T-helper 2 cell treated with Interferon-gamma antibody and Interleukin-4, amounts not matched to agents 5 μg/mL and 100 μg/mL, for 36 hours (primary cell): Measurements from ENCODE around the gene GTPBP1.
A peak's percentile ranks its signal among the peaks of the same experiment; 100 is the strongest.

Experiments used
- DNase-seq: peaks from one replicate; pipeline ENCODE4 v3.0.0; 2021; ENCODE audit warnings: low spot score
- H3K27ac Mint-ChIP-seq: one replicate; pipeline ENCODE4 v1.8.0; 2021; ENCODE audit warnings: mild to moderate bottlenecking, mixed read lengths
- H3K27me3 Mint-ChIP-seq: one replicate; pipeline ENCODE4 v1.8.0; 2021; ENCODE audit warnings: low read depth, mixed read lengths
- H3K36me3 Mint-ChIP-seq: one replicate; pipeline ENCODE4 v1.8.0; 2021; ENCODE audit warnings: low read depth, mixed read lengths
- H3K4me1 Mint-ChIP-seq: one replicate; pipeline ENCODE4 v1.8.0; 2021; ENCODE audit warnings: low read depth, mixed read lengths
- H3K4me3 Mint-ChIP-seq: one replicate; pipeline ENCODE4 v1.8.0; 2022; ENCODE audit warnings: mild to moderate bottlenecking, moderate library complexity, mixed read lengths
- H3K9me3 Mint-ChIP-seq: one replicate; pipeline ENCODE4 v1.8.0; 2021; ENCODE audit warnings: mixed read lengths

GTPBP1 gene

DNA sequence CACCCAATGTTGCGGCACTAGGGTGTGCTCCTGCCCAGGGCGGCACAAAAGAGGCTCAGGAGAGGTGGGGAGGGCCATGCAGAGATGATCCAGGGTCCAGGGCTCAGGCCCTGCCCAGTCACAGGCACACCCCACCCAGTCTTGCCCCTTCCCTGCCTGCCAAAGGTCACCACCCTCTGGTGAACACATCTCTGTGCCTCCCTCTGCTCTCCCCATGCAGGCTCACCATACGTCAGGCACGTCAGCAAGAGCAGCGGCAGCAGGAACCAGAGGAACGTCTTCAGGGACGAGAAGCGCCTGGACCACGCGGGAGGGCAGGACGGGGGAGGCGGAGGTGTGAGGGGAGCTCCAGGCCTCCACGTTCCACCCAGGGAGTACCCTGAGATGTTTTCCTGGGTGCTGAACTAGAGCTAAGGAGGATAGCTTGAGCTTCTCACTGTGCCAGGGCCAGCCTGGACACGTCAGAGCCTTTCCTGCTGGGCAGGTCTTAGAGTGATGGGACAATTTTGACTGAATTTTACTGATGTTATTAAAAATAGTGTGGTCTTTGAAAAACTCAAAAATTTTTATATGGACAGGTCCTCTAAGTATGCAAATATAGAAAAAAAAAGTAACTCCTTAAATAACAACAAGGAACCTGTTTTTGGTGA, 42.9 kb downstream of the GTPBP1 start:
- Mint-ChIP-seq H3K4me3 (no peak overlapping the region), H3K4me1 (peaks cover 35% of the 10 kb centered on the region), H3K36me3 (peaks cover 77% of the 10 kb centered on the region), H3K27ac (no peak overlapping the region), H3K9me3 (no peaks in the 10 kb centered on the region), H3K27me3 (no peaks in the 10 kb centered on the region)
- no peak for DNase-seq

DNA sequence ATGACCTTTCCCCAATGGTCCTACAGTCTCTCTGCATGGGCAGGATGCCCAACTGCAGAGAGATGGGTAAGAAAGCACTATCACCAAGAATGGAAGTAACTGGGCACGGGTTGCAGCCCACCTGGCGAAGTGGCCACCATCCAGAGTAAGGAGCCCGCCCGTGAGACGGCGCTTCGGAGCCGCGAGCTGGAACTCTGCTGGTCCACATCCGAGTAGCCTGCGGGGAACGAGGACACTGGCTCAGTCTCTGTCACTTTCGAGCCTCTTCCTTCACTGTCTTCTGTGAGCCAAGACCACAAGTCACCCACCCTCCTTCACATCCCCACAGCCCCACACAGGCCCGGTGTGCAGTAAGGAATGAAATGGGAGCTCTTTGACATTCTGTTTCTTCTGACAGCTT, 44.4 kb downstream of the GTPBP1 start:
- Mint-ChIP-seq H3K27me3 (no peaks in the 10 kb centered on the region), H3K27ac (peak overlapping the region; percentile 84), H3K36me3 (peaks cover 83% of the 10 kb centered on the region), H3K4me3 (peak overlapping the region; percentile 69), H3K9me3 (no peaks in the 10 kb centered on the region), H3K4me1 (peaks cover 35% of the 10 kb centered on the region)
- DNase-seq = no peak

DNA sequence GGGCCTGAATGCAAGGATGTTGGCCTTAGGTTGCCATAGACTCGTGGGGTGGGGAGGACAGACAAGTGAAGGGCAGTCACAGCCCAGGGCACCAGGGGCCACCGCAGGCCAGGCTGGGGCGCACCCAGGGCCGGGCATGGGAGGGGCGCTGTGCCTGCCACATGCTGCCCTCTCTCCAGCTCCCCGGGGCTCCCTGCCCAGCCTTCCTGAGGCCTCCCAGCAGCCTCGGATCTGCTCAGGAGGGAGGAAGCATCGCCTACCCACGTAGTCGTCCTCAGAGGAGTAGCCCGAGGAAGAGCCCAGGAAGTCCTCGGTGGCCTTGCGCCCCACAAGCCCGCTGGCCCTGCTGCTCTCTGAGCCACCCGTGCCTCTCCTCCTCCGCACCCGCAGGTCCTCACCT, 44.9 kb downstream of the GTPBP1 start:
- Mint-ChIP-seq H3K4me3 (peak overlapping the region; percentile 96), H3K27ac (peak overlapping the region; percentile 84), H3K36me3 (peaks cover 79% of the 10 kb centered on the region), H3K27me3 (no peaks in the 10 kb centered on the region), H3K4me1 (peaks cover 31% of the 10 kb centered on the region), H3K9me3 (no peaks in the 10 kb centered on the region)
- no peak for DNase-seq

DNA sequence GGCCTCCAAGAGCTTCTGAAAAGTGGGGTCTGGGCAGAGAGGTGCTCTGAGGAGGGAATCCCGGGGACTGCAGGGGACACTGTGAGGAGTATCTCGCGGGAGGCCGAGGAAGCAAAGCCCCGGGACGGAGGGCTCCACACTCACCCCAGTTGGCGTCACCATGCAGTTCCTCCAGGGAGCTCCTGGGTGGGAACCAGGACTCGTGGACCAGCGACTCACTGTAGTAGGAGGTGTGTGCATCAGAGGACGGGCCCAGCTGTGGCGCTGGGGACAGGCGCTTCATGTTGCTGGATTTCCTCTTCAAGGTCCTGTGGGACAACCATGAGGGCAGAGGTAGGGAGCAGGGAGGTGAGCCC, 45.3 kb downstream of the GTPBP1 start:
- Mint-ChIP-seq H3K9me3 (no peaks in the 10 kb centered on the region), H3K27ac (peak overlapping the region; percentile 96), H3K4me3 (peak overlapping the region; percentile 96), H3K27me3 (no peaks in the 10 kb centered on the region), H3K4me1 (peaks cover 31% of the 10 kb centered on the region), H3K36me3 (peaks cover 75% of the 10 kb centered on the region)
- no peak for DNase-seq

DNA sequence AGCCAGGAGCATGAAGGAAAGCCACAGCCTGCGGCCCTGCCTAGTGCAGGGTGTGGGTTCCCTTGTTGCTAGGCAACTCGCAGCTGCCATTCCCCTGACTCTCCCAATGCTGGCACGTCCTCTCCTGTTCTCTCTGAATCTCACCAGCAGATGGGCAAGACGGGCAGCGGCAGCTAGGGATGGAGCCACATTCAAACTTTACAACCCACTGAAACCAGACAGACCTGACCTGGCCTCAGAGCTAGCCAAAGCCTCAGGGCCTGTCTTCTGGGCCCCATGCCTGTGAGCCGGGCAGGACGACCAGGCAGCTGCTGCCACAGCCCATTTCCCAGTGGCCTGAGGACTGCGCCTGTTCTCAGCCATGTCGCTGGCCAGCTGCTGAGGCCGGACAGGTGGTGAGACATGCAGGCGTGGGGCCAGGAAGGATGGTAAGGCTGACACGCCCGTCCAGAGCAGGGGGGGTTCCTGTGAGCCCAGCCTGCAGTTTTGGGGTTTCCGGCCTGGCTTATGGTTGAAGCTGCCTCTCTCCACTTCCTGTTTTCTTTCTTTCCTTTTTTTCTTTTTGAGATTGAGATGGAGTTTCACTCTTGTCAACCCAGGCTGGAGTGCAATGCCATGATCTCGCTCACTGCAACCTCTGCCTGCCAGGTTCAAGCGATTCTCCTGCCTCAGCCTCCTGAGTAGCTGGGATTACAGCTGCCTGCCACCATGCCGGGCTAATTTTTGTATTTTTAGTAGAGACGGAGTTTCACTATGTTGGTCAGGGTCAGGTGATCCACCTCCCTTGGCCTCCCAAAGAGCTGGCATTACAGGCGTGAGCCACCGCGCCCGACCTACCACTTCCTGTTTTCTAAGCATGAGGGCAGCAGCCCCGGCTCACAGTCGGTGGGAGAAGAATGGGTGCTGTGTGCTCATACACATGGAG, 45.9 kb downstream of the GTPBP1 start:
- Mint-ChIP-seq H3K36me3 (peaks cover 73% of the 10 kb centered on the region), H3K4me3 (peak overlapping the region; percentile 96), H3K9me3 (no peaks in the 10 kb centered on the region)

DNA sequence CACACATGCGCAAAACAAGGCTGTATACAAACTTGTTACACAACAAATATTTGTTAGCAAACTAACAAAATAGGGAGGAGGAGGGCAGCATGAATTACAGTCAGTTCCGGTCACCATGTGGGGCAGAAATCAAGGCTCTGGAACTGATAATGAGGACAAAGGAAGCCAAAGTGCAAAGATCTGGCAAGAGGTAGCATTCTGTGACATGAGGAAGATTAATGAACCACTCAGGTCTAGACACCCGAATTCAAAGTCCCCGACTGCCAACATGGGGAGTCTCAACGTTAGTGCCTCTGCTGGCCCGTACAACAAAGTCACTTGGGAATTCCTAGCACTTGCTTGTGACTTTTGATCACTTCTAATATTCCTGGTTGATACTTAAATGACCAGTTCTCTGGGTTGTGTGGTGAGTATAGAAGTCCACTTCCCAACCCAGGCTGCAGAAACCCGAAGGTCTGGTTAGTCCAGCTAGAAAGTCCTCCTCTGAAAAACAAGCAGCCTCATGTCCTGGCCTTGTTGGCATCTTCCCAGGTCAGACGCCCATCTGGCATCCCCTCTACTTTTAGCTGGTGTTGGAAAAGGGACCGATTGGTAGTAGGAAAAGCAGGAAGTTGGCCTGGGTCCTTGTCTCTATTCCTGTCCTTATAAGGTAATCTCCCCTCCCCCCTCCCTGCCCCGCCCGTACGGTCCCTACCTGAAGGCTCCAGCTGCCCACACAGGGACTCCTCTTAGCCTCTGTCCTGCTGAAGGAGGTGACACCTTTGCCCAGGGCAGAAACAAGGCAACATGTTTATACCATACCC, 48.4 kb downstream of the GTPBP1 start:
- Mint-ChIP-seq H3K4me1 (peaks cover 49% of the 10 kb centered on the region), H3K36me3 (peaks cover 65% of the 10 kb centered on the region), H3K4me3 (peak overlapping the region; percentile 96), H3K9me3 (no peaks in the 10 kb centered on the region), H3K27me3 (no peaks in the 10 kb centered on the region), H3K27ac (peak overlapping the region; percentile 89)
- no peak for DNase-seq

More for the DNA sequence above, 45.9 kb downstream of the GTPBP1 start:
- DNase-seq = peak; percentile 71
- H3K27me3 Mint-ChIP-seq = no peaks in the 10 kb centered on the region
- H3K4me1 Mint-ChIP-seq = peaks cover 31% of the 10 kb centered on the region
- H3K27ac Mint-ChIP-seq = peak overlapping the region; percentile 96

DNA sequence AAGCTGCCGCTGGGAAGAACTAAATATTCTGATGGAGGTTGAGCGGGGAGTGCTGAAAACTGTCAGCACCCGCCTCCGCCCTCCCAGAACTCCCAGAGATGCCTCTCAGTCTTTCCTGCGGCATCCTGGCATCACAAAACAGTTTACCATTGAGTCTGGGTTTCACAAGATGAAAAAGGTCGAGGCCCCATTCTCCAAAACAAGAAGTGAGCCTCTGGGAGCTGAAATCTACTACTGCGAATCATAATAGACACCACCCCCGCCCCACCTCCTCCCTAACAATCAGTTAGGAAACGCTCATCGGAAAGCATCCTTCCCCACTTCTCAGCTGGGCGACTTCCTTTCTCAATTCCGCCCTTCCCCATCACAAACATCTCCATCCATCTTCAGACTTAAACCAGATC, 49.0 kb downstream of the GTPBP1 start:
- H3K4me1 Mint-ChIP-seq = peaks cover 50% of the 10 kb centered on the region
- H3K9me3 Mint-ChIP-seq = no peaks in the 10 kb centered on the region
- H3K4me3 Mint-ChIP-seq = peak overlapping the region; percentile 96
- H3K27ac Mint-ChIP-seq = peak overlapping the region; percentile 89
- no peaks in the 10 kb centered on the region for H3K27me3 Mint-ChIP-seq
- H3K36me3 Mint-ChIP-seq = peaks cover 59% of the 10 kb centered on the region
- DNase-seq = no peak

DNA sequence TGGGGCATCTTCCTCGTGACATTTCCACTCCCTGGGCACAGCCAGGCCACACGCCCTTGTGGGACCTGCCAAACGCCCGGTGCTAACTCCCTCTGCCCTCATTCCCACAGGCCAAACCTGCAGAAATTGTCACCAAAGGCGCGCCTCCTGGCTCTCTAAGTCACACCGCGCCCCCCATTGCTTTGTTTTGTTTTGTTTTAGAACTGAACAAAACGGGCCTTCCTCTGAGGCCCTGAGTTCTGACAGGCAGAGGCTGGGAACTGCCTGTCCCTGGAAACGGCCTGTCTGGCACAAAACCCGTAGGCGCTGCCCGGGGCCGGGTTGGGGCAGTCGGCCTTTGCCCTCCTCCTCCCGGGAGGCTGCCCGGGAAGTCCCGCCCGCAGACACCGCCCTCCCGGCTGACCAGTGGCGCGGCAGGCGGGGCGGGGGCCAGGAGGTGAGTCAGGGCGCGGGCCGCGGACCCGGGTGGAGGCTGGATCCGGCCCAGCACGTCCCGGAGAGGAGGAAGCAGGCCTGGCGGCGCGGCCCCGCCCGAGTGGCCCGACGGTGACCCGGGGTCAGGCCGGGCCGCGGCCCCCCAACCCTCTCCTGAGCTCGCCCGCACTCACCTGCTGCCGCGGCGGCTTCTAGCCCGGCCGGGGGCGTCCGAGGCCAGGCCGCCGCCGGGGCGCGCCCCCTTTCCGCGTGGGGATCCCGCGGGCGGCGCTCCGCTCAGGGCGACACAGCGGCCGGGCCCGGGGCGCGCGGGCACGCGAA, 49.6 kb downstream of the GTPBP1 start:
- H3K36me3 Mint-ChIP-seq = peaks cover 53% of the 10 kb centered on the region
- peaks cover 46% of the 10 kb centered on the region for H3K4me1 Mint-ChIP-seq
- H3K9me3 Mint-ChIP-seq = no peaks in the 10 kb centered on the region
- no peaks in the 10 kb centered on the region for H3K27me3 Mint-ChIP-seq
- peak overlapping the region; percentile 96 for H3K4me3 Mint-ChIP-seq
- peak; percentile 79 for DNase-seq
- peak overlapping the region; percentile 89 for H3K27ac Mint-ChIP-seq

DNA sequence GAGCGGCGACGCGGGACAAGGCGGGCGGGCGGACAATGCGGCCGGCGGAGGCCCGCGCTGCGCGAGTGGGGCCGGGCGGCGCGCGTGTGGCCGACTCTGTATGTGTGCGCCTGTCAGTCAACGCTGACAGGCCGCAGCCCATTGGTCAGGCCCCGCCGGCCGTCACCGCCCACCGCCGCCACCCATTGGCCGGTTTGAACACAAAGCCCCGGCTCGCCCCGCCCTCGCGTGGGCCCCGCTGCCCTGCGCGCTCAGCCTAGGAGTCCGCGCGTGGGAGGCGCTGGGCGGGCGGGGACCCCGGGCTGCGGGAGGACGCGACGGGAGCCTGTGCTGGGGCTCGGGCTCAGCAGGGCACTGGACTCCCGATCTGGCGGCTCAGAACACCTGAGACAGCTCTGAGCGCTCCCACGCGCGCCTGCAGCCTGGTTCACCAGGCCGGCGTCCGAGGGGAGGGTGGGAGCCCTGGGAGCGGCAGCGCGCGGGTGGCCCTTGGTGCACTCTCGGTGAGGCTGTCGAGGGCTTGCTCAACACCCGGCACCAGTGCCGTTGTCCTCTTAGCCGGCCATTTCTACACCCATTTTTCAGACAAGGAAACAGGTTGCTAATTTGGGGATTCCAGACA, 50.3 kb downstream of the GTPBP1 start, which contains the start of gene SUN2:
TSS of gene SUN2 (minus strand) at position 88 of the 622 bp plus-strand sequence. CDS start 3,370 bp downstream, outside the sequence.
- Mint-ChIP-seq H3K36me3 (peaks cover 48% of the 10 kb centered on the region), H3K9me3 (no peaks in the 10 kb centered on the region), H3K4me3 (peak within 1 kb of the TSS; percentile 96), H3K4me1 (peaks cover 43% of the 10 kb centered on the region), H3K27me3 (no peaks in the 10 kb centered on the region), H3K27ac (peak within 1 kb of the TSS; percentile 90)
- DNase-seq = peak; percentile 97

DNA sequence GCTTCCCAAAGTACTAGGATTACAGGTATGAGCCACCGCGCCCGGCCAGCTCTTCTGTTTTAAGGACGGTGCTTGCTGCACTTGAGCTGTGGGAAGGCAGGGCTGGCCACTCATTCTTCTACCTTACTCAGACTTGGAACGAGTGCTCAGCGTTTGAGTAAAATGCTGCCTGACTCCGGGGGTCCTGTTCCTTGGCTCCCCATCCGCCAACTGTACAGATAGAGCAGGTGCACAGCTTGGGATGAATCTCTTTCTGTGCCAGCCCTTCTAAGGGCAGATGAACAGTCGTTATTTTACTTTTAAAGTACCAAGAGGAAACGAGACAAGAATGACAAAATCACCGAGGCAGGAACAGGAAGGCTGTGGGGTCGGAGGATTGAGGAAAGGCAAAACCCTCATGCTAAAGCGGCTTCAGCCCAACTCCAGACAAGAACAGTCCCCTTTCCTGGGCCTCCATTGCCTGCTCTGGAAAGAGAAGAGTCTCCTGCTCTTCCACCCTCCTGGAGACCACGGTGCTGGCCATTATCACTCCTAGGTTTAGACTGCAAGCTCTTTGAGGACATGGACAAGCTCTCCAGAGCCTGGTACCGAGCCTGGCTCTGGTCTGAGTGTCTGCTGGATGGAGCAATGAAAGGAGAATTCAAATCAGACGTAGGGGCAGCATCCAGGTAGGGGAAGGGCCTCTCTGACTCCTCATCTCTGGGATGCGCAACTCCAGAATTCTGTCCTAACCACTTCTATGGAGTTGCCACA, 51.1 kb downstream of the GTPBP1 start:
- H3K9me3 Mint-ChIP-seq = no peaks in the 10 kb centered on the region
- peak overlapping the region; percentile 96 for H3K4me3 Mint-ChIP-seq
- DNase-seq = peak; percentile 33
- H3K36me3 Mint-ChIP-seq = peaks cover 40% of the 10 kb centered on the region
- peaks cover 35% of the 10 kb centered on the region for H3K4me1 Mint-ChIP-seq
- peak overlapping the region; percentile 90 for H3K27ac Mint-ChIP-seq
- no peaks in the 10 kb centered on the region for H3K27me3 Mint-ChIP-seq

DNA sequence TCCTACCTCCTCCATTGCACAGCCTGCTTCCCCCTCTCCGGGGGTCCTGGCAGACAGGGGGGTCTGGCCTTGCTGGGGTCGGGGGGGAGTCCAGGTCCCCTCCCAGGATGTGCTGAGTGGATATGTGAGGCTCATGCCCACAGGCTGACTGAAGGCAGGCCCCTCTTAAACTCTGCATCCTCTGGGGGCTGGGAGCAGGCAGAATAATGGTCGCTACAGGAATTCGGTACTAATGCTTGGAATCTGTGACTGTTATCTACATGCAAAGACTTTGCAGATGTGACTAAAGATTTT, 51.7 kb downstream of the GTPBP1 start:
- peak overlapping the region; percentile 90 for H3K27ac Mint-ChIP-seq
- H3K27me3 Mint-ChIP-seq = no peaks in the 10 kb centered on the region
- H3K4me1 Mint-ChIP-seq = peaks cover 32% of the 10 kb centered on the region

DNA sequence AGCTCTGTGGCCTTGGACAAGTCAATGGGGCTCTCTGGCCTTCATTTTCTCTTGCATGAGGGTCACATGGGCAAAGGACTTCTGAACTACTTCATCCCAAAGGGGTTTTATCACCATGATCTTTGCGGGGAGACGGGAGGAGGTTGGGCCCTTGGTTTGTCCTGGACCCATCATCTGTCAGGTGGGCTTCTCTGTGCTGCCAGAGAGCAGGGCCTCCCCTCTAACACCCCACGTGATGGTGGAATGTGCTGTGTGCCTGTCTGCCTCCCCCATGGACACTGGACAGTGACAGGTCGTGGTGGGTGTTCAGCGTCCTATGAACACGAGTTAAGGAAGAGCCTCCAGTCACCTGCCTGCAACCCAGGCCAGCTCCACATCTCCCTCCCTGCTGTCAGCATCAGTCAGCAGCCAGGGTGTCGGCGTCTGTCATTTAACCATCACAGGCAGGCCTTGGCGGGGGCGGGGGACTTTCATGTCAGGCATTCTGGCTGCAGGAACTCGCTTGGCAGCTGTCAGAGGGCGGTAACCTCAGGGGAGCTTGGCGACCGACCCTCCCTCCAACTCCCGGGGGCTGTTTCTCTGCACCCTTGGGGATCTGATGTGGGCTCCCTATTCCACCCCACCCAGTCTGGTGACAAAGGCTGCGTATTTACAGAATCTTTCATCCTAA, 52.7 kb downstream of the GTPBP1 start:
- peak overlapping the region; percentile 82 for H3K27ac Mint-ChIP-seq
- no peaks in the 10 kb centered on the region for H3K27me3 Mint-ChIP-seq
- peaks cover 29% of the 10 kb centered on the region for H3K4me1 Mint-ChIP-seq
- H3K4me3 Mint-ChIP-seq = peak overlapping the region; percentile 96
- H3K36me3 Mint-ChIP-seq = peaks cover 28% of the 10 kb centered on the region
- H3K9me3 Mint-ChIP-seq = no peaks in the 10 kb centered on the region
- peak; percentile 78 for DNase-seq

More for the DNA sequence above, 51.7 kb downstream of the GTPBP1 start:
- H3K36me3 Mint-ChIP-seq = peaks cover 35% of the 10 kb centered on the region
- no peaks in the 10 kb centered on the region for H3K9me3 Mint-ChIP-seq
- peak overlapping the region; percentile 96 for H3K4me3 Mint-ChIP-seq
- no peak for DNase-seq
